KBM-7 (cell line): ENCODE measurements around the gene CIITA.
"Not testable (repeated sequence)": the region's sequence is repeated elsewhere in the genome, so short reads cannot be mapped to it uniquely, and the experiment has no call there.

ENCODE experiments used
- DNase-seq: peaks from one replicate; pipeline ENCODE4 v3.0.0-alpha.2; 2015
- in situ Hi-C: fragments of 300-500 bp; cut with MboI; formaldehyde crosslinking; loops from 2 replicates; pipeline ENCODE4 v1.14.3; 2020; ENCODE audit warnings: low sequenced_read_pairs, low pct_unique_long_range_greater_than_20kb, mixed read lengths

The CIITA gene

GRCh38 chr16:10941127-10941933, 64.3 kb downstream of the CIITA start:
- DNase-seq, result no peak
- in situ Hi-C loops, result loop anchor here (25.0 kb wide), 1 partner anchor 404 kb away; no protein-coding TSS in a partner anchor

DNA sequence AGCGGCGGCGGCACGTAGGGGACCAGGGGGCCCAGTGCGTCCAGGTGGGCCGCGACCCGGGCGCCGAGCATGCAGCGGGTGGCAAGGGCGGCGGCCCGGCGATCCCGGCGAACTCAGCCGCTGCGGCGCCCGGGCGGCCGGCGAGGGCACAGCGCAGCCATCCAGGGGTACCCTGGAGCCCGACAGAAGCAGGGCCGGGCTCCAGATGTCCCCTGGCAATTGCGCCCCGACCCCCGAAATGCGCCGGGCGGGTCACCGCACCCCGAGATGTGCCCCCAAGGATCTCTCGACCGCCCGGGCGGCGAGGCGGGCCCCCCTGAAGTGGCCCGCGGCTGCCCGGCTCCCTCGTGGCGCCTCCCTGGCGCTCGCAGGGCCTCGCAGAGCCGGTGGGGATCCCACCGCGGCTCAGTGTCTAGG, 64.9 kb downstream of the CIITA start:
- in situ Hi-C loops, result loop anchor here (25.0 kb wide), 1 partner anchor 405 kb away; no protein-coding TSS in a partner anchor
- DNase-seq, result not testable (repeated sequence)

- in situ Hi-C loops, result loop anchor here (25.0 kb wide), 1 partner anchor 405 kb away; no protein-coding TSS in a partner anchor
- DNase-seq, result peak; percentile 92
Measured at GRCh38 chr16:10942352-10943063, 65.5 kb downstream of the CIITA start, which contains the start of gene DEXI. Gene DEXI, minus strand, starts transcription at chr16:10942468. Its CDS starts 463 bp downstream, at chr16:10942005.

DNA sequence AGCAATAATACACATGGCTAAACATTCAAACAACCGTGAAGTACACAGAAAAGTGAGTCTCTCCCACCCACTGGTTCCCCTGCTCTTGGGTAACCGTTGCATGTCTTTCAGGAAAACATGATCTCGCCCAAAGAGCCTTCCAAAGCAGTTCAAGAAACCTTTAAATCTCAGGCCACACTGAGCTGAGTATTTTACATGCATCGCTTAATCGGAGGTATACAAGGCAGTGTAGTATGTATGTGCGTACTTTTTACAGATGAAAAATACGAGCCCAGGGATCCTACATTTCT, 66.0 kb downstream of the CIITA start:
- in situ Hi-C loops, result loop anchor here (25.0 kb wide), 1 partner anchor 406 kb away; no protein-coding TSS in a partner anchor
- no peak for DNase-seq

DNA sequence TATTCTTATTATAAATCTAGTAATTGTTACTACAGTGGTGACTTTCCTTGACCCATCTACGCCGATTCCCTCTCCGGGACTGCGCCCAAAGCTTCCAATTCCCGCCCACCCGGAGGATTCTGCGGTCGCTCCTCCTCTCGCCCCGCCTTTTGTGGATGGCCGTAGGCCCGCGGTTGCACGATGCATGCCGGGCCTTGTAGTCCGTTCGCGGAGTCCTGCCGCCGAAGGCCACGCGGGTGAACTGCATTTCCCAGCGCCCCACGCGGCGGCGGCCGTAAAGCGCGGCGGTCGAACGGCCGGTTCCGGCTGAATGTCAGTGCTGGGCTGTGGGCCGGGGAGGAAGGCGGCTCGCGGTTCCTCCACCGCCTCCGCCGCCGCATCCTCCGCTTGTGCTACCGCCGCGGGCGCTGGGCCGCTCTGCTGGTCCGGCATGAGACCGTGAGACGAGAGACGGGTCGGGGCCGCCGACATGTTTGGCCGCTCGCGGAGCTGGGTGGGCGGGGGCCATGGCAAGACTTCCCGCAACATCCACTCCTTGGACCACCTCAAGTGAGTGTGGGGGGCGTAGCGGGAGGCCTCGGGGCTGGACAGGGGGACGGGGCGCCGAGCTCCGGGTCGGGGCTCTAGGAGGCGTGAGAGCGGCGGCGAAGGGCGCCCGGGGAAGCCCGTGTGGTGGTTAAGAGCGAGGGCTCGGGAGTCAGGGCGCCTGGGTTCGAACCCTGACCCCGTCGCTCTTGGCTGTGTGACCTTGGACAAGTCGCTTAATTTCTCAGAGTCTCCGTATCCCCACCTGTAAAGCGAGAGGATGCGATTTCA, 67.5 kb downstream of the CIITA start, which contains the start of gene CLEC16A:
Gene CLEC16A (plus strand): TSS at position 316 of the 816 bp plus-strand sequence. CDS start 154 bp downstream, at position 470.
- in situ Hi-C loops, result loop anchor here (25.0 kb wide), 1 partner anchor 407 kb away; no protein-coding TSS in a partner anchor
- DNase-seq, result peak; percentile 95

GRCh38 chr16:10945065-10945787, 68.2 kb downstream of the CIITA start:
- in situ Hi-C loops, result loop anchor here (25.0 kb wide), 1 partner anchor 408 kb away; no protein-coding TSS in a partner anchor

GRCh38 chr16:10946308-10946707, 69.3 kb downstream of the CIITA start:
- no peak for DNase-seq
- in situ Hi-C loops, result loop anchor here (25.0 kb wide), 1 partner anchor 409 kb away; no protein-coding TSS in a partner anchor

More at GRCh38 chr16:10945065-10945787, 68.2 kb downstream of the CIITA start:
- DNase-seq, result no peak

- no peak for DNase-seq
- in situ Hi-C loops, result loop anchor here (25.0 kb wide), 1 partner anchor 410 kb away; no protein-coding TSS in a partner anchor
Measured at GRCh38 chr16:10947211-10947787, 70.3 kb downstream of the CIITA start.

DNA sequence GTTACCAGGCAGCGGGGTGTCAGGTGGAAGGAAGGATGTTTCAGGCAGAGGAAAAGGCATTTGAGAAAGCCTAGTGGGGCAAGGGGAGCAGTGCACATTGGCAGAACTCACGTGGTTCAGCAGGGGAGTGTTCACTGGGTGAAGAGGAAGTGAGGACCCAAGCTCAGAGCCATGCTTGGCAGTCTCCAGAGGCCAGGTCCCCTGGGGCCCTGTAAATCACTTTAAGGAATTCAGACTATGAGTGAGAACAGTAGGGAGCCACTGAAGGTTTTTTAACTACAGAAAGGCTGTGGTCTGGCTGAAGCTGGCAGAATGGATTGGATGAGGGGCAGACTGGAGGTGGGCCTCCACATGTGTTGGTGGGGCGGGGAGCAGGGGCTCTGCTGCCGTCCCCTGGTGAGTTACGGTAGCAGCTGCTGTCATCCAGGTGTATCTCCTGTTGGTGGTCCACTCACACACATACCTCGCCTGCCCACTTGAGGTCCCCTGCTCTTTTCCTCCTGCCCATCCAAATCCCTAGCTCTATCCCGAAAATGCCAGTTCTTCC, 72.5 kb downstream of the CIITA start:
- DNase-seq, result peak; percentile 81
- in situ Hi-C loops, result loop anchor here (25.0 kb wide), 1 partner anchor 412 kb away; no protein-coding TSS in a partner anchor

DNA sequence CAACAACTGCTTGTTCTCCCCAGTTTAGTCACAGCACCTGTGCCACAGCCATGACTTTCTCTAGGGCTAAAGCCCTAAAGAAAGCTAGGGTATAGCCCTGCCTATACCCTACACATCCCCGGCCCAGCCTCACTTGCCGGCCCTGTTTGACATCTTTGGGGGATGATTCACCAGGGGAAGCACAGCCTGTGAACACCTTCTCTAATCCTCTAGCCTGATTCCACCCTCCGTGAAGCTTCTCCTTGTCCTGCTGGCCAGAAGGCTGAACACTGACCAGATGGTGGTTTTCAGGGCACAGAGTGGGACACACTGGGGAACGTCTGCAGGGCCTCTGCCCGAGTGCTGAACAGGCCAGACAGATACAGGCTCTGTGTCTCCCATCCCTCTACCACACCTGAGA, 73.4 kb downstream of the CIITA start:
- no peak for DNase-seq
- in situ Hi-C loops, result loop anchor here (25.0 kb wide), 2 partner anchors 562 to 737 kb away; no protein-coding TSS in a partner anchor

GRCh38 chr16:10951026-10951425, 74.0 kb downstream of the CIITA start:
- no peak for DNase-seq
- in situ Hi-C loops, result loop anchor here (25.0 kb wide), 2 partner anchors 561 to 736 kb away; no protein-coding TSS in a partner anchor

DNA sequence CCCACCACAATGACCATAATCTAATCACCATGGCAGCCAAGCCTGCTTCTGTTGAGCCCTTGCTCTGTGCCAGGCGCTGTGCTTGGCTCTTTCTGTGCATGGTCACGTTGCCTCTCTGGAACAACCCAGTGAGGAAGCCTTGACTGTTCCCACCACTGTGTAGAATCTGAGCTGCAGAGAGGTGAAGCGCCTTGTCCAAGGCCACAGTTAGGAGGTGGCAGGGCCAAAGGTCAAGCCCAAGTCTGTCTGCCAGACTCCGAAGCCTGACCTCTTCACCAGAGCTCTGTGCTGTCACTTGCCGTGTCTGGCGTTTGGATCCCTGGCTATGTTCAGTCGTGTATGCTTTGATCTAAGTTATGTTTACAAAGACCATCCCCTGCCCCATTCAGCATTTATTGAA, 77.9 kb downstream of the CIITA start:
- DNase-seq, result no peak
- in situ Hi-C loops, result loop anchor here (25.0 kb wide), 2 partner anchors 557 to 732 kb away; no protein-coding TSS in a partner anchor

DNA sequence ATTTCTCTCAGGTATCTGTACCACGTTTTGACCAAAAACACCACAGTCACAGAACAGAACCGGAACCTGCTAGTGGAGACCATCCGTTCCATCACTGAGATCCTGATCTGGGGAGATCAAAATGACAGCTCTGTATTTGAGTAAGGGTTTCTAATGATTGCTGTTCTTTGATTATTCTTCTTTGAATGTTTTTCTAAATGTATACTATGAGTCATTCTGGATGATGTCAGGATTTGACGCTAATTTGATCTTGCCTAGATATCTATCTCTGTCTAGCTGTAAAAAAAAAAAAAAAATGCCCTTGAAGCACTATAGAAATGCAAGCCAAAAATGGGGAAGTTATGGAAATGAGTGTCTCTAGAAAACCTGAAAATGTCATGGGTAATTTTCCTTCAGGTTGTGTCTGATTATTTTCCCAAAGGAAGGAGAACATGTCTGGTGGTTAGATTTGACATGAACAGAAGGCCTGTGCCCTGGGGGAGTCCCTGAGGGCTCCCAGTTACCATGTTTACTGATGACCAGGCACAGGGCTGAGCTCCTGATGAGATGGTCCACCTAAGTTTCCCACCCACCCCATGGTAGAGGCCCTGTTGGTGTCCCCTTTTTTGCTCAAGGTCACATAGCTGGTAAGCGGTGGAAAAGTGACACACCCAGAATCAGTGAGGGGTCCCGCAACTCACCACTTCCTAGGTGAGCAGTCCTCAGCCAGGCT, 80.9 kb downstream of the CIITA start:
- in situ Hi-C loops, result loop anchor here (25.0 kb wide), 2 partner anchors 554 to 729 kb away; no protein-coding TSS in a partner anchor
- DNase-seq, result peak; percentile 85

- in situ Hi-C loops, result loop anchor here (25.0 kb wide), 2 partner anchors 553 to 728 kb away; no protein-coding TSS in a partner anchor
Measured at GRCh38 chr16:10959161-10959560, 82.2 kb downstream of the CIITA start.

GRCh38 chr16:10961231-10961630, 84.2 kb downstream of the CIITA start:
- no peak for DNase-seq
- in situ Hi-C loops, result loop anchor here (10.0 to 25.0 kb wide), 3 partner anchors 404 to 726 kb away; no protein-coding TSS in a partner anchor

More at GRCh38 chr16:10959161-10959560, 82.2 kb downstream of the CIITA start:
- DNase-seq, result no peak
